SK-MEL-5 (cell line): ENCODE measurements around the gene USP17L20. TPM values are rescaled to one million over a fixed set of nuclear protein-coding genes. Genes with fewer than 3 reads are reported as not detected.
"Not testable (repeated sequence)": the region's sequence is repeated elsewhere in the genome, so short reads cannot be mapped to it uniquely, and the experiment has no call there.

Experiments
- DNase-seq: peaks from one replicate; pipeline ENCODE4 v3.0.0-alpha.2; 2016; ENCODE audit warnings: low read depth, low spot score
- in situ Hi-C: cut with HindIII; loops from 2 replicates; pipeline ENCODE4 v1.10.0; 2016; ENCODE audit warnings: low sequenced_read_pairs, high pct_unique_total_duplicates, low pct_unique_long_range_greater_than_20kb
- polyA plus RNA-seq, 2 experiments: library from polyadenylated mRNA; depleted of rRNA; stranded (reverse); fragments of >200 nt; gene quantifications; 2 replicates each; pipeline ENCODE4 v1.2.3, GENCODE V29; 2015
- total RNA-seq: library from RNA; depleted of rRNA; stranded (reverse); fragments of >200 nt; shearing (Covaris generic); gene quantifications from 2 replicates; pipeline ENCODE4 v1.2.3, GENCODE V29; 2014; rRNA removed

The USP17L20 gene, protein sequence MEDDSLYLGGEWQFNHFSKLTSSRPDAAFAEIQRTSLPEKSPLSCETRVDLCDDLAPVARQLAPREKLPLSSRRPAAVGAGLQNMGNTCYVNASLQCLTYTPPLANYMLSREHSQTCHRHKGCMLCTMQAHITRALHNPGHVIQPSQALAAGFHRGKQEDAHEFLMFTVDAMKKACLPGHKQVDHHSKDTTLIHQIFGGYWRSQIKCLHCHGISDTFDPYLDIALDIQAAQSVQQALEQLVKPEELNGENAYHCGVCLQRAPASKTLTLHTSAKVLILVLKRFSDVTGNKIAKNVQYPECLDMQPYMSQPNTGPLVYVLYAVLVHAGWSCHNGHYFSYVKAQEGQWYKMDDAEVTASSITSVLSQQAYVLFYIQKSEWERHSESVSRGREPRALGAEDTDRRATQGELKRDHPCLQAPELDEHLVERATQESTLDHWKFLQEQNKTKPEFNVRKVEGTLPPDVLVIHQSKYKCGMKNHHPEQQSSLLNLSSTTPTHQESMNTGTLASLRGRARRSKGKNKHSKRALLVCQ
- not detected in 2 replicates for total RNA-seq
- not detected in 2 replicates for polyA plus RNA-seq (2015; cell fraction: cytosol; rRNA removed)
- not detected in 2 replicates for polyA plus RNA-seq (2015; cell fraction: nucleus; rRNA removed)

- in situ Hi-C loops, DNase-seq: not testable (repeated sequence)
These were observed at the start of gene USP17L20 for GRCh38 chr4:9257824-9258223. Gene USP17L20, plus strand, starts transcription at chr4:9258124. Its CDS starts 0 bp downstream, at chr4:9258124.

DNA sequence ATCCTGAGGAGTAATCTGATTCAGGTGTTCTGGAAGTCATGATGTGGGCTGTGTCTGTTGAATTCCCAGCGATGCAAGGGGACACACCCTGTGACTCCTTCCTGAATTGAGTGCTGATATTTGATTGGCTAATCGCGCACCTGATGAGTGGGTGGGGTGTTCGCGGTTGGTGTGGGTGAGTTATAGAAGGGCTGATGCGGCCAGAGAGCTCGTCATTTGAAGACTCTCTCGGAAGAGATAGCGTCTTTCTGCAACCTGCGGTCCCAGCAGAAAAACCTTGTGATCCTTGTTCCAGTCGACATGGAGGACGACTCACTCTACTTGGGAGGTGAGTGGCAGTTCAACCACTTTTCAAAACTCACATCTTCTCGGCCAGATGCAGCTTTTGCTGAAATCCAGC, 47.6 kb upstream of the USP17L20 start, which contains the start of gene USP17L10:
Gene USP17L10 (plus strand): TSS at position 301 of the 400 bp plus-strand sequence. CDS start 0 bp downstream, at position 301.
- in situ Hi-C loops, DNase-seq: not testable (repeated sequence)

GRCh38 chr4:9214701-9215100, 43.2 kb upstream of the USP17L20 start:
- in situ Hi-C loops, DNase-seq: not testable (repeated sequence)

GRCh38 chr4:9215105-9215504, 42.8 kb upstream of the USP17L20 start, which contains the start of gene USP17L11:
Gene USP17L11, plus strand, starts transcription at chr4:9215405. Its CDS starts 0 bp downstream, at chr4:9215405.
- DNase-seq, in situ Hi-C loops: not testable (repeated sequence)

DNA sequence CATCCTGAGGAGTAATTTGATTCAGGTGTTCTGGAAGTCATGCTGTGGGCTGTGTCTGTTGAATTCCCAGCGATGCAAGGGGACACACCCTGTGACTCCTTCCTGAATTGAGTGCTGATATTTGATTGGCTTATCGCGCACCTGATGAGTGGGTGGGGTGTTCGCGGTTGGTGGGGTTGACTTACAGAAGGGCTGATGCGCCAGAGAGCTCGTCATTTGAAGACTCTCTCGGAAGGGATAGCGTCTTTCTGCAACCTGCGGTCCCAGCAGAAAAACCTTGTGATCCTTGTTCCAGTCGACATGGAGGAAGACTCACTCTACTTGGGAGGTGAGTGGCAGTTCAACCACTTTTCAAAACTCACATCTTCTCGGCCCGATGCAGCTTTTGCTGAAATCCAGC, 38.1 kb upstream of the USP17L20 start, which contains the start of gene USP17L12:
Gene USP17L12 (plus strand): TSS at position 301 of the 400 bp plus-strand sequence. CDS start 0 bp downstream, at position 301.
- in situ Hi-C loops, DNase-seq: not testable (repeated sequence)

DNA sequence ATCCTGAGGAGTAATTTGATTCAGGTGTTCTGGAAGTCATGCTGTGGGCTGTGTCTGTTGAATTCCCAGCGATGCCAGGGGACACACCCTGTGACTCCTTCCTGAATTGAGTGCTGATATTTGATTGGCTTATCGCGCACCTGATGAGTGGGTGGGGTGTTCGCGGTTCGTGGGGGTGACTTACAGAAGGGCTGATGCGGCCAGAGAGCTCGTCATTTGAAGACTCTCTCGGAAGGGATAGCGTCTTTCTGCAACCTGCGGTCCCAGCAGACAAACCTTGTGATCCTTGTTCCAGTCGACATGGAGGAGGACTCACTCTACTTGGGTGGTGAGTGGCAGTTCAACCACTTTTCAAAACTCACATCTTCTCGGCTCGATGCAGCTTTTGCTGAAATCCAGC, 33.3 kb upstream of the USP17L20 start, which contains the start of gene USP17L13:
Gene USP17L13 (plus strand): TSS at position 301 of the 400 bp plus-strand sequence. CDS start 0 bp downstream, at position 301.
- DNase-seq, in situ Hi-C loops: not testable (repeated sequence)

GRCh38 chr4:9230249-9230648, 27.7 kb upstream of the USP17L20 start:
- in situ Hi-C loops, DNase-seq: not testable (repeated sequence)

- DNase-seq, in situ Hi-C loops: not testable (repeated sequence)
These were observed 23.8 kb upstream of the USP17L20 start, which contains the start of gene USP17L15 for GRCh38 chr4:9234085-9234484. Gene USP17L15, plus strand, starts transcription at chr4:9234385. Its CDS starts 0 bp downstream, at chr4:9234385.

DNA sequence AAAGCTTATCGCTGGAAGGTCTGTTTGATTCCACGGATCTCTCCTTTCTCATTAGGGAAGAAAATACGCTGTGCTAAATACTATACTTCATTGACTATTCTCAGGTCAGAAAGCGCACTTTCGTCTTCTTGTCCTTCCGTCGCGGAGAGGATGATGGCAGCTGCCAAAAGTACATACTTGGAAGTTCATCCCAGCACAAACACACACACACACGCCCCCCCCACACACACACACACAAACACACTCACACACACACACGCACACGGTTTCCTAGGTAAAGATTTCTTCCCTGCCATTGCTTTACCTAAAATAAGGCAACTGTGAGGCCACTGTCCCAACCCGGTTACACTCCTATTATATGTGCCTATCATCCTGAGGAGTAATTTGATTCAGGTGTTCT, 19.5 kb upstream of the USP17L20 start:
- DNase-seq, in situ Hi-C loops: not testable (repeated sequence)

GRCh38 chr4:9243579-9243978, 14.3 kb upstream of the USP17L20 start, which contains the start of gene USP17L17:
Gene USP17L17, plus strand, starts transcription at chr4:9243879. Its CDS starts 0 bp downstream, at chr4:9243879.
- in situ Hi-C loops, DNase-seq: not testable (repeated sequence)

- DNase-seq, in situ Hi-C loops: not testable (repeated sequence)
These were observed 9.8 kb upstream of the USP17L20 start, which contains the start of gene USP17L18 for GRCh38 chr4:9247953-9248680. Gene USP17L18, plus strand, starts transcription at chr4:9248630. Its CDS starts 0 bp downstream, at chr4:9248630.

DNA sequence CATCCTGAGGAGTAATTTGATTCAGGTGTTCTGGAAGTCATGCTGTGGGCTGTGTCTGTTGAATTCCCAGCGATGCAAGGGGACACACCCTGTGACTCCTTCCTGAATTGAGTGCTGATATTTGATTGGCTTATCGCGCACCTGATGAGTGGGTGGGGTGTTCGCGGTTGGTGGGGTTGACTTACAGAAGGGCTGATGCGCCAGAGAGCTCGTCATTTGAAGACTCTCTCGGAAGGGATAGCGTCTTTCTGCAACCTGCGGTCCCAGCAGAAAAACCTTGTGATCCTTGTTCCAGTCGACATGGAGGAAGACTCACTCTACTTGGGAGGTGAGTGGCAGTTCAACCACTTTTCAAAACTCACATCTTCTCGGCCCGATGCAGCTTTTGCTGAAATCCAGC, 4.8 kb upstream of the USP17L20 start, which contains the start of gene USP17L19:
Gene USP17L19 (plus strand): TSS at position 301 of the 400 bp plus-strand sequence. CDS start 0 bp downstream, at position 301.
- in situ Hi-C loops, DNase-seq: not testable (repeated sequence)

GRCh38 chr4:9262572-9262971, 4.6 kb downstream of the USP17L20 start, which contains the start of gene USP17L21:
Gene USP17L21, plus strand, starts transcription at chr4:9262872. Its CDS starts 0 bp downstream, at chr4:9262872.
- in situ Hi-C loops, DNase-seq: not testable (repeated sequence)

GRCh38 chr4:9267319-9267718, 9.4 kb downstream of the USP17L20 start, which contains the start of gene USP17L22:
Gene USP17L22, plus strand, starts transcription at chr4:9267619. Its CDS starts 0 bp downstream, at chr4:9267619.
- in situ Hi-C loops, DNase-seq: not testable (repeated sequence)

- in situ Hi-C loops, DNase-seq: not testable (repeated sequence)
These were observed 13.8 kb downstream of the USP17L20 start for GRCh38 chr4:9271719-9272118.
